ENCODE data around the gene ABL1. TPM values are rescaled to one million over a fixed set of nuclear protein-coding genes. Genes with fewer than 3 reads are reported as not detected.
"Not testable (repeated sequence)": the region's sequence is repeated elsewhere in the genome, so short reads cannot be mapped to it uniquely, and the experiment has no call there.

Gene ABL1
- total and polyA plus RNA-seq, 2 of the 13 experiments (the other 11 are each of a cell fraction or from before 2014, with no cell fraction given) = 10.8 to 20.4 TPM

DNA sequence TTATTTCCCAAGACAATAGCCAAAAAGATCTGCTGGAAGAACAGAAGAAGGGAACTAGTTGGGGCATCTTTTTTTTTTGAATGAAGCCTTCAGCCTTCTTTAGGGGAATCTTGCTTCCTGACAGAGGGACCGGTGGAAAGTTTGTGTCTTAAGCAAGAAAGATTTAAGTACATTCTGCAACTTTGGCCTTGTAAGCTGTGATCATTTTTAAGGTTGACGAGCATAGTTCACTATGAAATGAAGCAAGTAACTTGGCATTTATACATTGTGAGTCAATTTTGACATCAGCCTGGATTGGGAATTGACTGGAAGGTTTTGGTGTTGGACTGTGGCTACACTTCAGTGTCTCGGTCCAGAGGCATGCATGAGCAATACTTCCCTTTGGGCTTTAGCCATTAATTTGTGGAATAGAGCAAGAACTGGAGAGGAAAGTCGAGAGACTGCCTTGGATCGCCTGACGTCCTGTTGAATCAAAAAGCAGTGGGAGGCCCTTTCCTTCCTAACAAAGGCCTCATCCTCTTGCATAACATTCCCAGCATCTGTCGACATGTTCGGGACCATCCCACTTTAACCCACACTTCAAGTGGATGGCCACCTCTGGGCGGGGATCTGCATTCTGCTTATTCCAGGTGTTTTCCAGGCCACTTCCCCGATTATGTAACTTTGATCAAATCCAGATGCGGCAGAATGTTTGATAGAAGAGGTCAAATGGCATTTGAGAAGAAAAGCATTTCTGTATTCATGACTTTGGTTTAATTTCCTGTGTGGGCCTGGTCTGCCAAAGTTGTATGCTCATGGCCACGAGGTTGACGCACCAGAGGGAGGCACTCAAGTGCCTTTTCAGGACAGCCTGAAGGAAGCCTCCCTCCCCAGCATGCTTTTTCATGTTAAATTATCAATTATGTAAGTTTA is 12.5 kb downstream of the ABL1 start:
- in situ Hi-C loops (cut with HindIII; ENCODE audit: extremely low pct_ligation_motif_present, low pct_unique_long_range_greater_than_20kb) (no loop called here), intact Hi-C loops (cut with micrococcal nuclease; ENCODE audit: unreplicated experiment) (no loop called here)
- POLR2A ChIA-PET = no interaction called here
- CTCF ChIA-PET (ENCODE audit: low intra/inter-chr PET ratio, low total read pairs) = no interaction called here
- DNase-seq (ENCODE audit: low spot score) = peak; percentile 43
- H3K4me3 ChIP-seq (replicated peaks in 1 of 3; ENCODE audit: insufficient read depth in 1 of 3, low read depth in 2 of 3, low read length in 3 of 3) = no peak overlapping the region
- WGBS (ENCODE audit: low lambda C conversion rate) = 82% methylated on average over 13 of the region's 13 CpGs
- peaks cover 7% of the 10 kb centered on the region for H4K20me1 ChIP-seq (ENCODE audit: insufficient read depth, low read length)
- H3K36me3 ChIP-seq (replicated peaks in 1 of 2; ENCODE audit: control insufficient read depth in 1 of 2, insufficient read depth in 2 of 2, low read length in 2 of 2) = peaks cover 0 to 8% of the 10 kb centered on the region in 2 experiments; a peak in 2 of 5 replicates
- no peak overlapping the region for H2AFZ ChIP-seq (ENCODE audit: low read length)
- H3K27me3 ChIP-seq (ENCODE audit: control insufficient read depth in 1 of 2, insufficient read depth in 2 of 2, low read length in 2 of 2) = no peaks in the 10 kb centered on the region
- H3K9me3 ChIP-seq (ENCODE audit: low read length) = no peaks in the 10 kb centered on the region
- peak; percentile 59 for FAIRE-seq
- no peak overlapping the region for H3K4me2 ChIP-seq (ENCODE audit: low read depth, low read length)
- H3K27ac ChIP-seq (ENCODE audit: extremely low read length, insufficient read depth, low read length) = no peak overlapping the region
- H3K79me2 ChIP-seq (ENCODE audit: insufficient read depth, low read length) = peaks cover 70% of the 10 kb centered on the region
- no peak for ATAC-seq
- H3K4me1 ChIP-seq (ENCODE audit: insufficient read depth, low read length) = peaks cover 25% of the 10 kb centered on the region
- no peak overlapping the region for H3K9ac ChIP-seq (ENCODE audit: insufficient read depth, low read depth, low read length)
- no TSS peak for BruUV-seq (replicated peaks)
- TF ChIP-seq SOX13 (IDR thresholded peaks at IDR 0.05) = no peak
- TF ChIP-seq SOX13 (CRISPR knock-in tag; conservative IDR thresholded peaks at IDR 0.05 in 1 of 2, IDR thresholded peaks at IDR 0.05 in 1 of 2) = 0 out of 4 replicates have a peak, but pooled peaks of 1 of the 2 experiments have one; percentile 8
- no peak for TF ChIP-seq HNF1B (CRISPR knock-in tag; IDR thresholded peaks at IDR 0.05)
- TF ChIP-seq CEBPG (CRISPR knock-in tag; IDR thresholded peaks at IDR 0.05) = peak; percentile 73
- TF ChIP-seq, protein P1, sequence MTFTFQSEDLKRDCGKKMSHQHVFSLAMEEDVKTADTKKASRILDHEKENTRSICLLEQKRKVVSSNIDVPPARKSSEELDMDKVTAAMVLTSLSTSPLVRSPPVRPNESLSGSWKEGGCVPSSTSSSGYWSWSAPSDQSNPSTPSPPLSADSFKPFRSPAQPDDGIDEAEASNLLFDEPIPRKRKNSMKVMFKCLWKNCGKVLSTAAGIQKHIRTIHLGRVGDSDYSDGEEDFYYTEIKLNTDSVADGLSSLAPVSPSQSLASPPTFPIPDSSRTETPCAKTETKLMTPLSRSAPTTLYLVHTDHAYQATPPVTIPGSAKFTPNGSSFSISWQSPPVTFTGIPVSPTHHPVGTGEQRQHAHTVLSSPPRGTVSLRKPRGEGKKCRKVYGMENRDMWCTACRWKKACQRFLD (CRISPR knock-in tag; IDR thresholded peaks at IDR 0.05; ENCODE audit: borderline replicate concordance) = no peak
- peak; percentile 86; the same call in 1 of the 2 replicates for TF ChIP-seq CEBPB (IDR thresholded peaks at IDR 0.05; ENCODE audit: borderline replicate concordance, low read depth, low read length)
- TF ChIP-seq POGK (CRISPR knock-in tag; conservative IDR thresholded peaks at IDR 0.05) = no peak
- no peak for TF ChIP-seq RNF219 (CRISPR knock-in tag; IDR thresholded peaks at IDR 0.05)

DNA sequence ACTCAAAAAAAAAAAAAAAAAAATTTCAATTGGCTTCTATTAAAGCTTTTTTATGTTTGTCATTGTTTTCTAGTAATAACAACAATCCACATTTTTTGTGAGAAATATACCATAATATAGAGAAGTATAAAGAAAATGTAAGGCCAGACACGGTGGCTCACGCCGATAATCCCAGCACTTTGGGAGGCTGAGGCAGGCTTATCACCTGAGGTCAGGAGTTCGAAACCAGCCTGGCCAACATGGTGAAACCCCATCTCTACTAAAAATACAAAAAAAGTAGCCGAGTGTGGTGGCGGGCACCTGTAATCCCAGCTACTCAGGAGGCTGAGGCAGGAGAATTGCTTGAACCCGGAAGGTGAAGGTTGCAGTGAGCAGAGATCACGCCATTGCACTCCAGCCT is 13.5 kb downstream of the ABL1 start:
- H3K4me3 ChIP-seq (replicated peaks in 1 of 3; ENCODE audit: insufficient read depth in 1 of 3, low read depth in 2 of 3, low read length in 3 of 3); H3K4me2 ChIP-seq (ENCODE audit: low read depth, low read length); POLR2A ChIA-PET; H2AFZ ChIP-seq (ENCODE audit: low read length); H4K20me1 ChIP-seq (ENCODE audit: insufficient read depth, low read length); CTCF ChIA-PET (ENCODE audit: low intra/inter-chr PET ratio, low total read pairs); FAIRE-seq; DNase-seq (ENCODE audit: low spot score); H3K27me3 ChIP-seq (ENCODE audit: control insufficient read depth in 1 of 2, insufficient read depth in 2 of 2, low read length in 2 of 2); intact Hi-C loops (cut with micrococcal nuclease; ENCODE audit: unreplicated experiment); ATAC-seq; H3K9me3 ChIP-seq (ENCODE audit: low read length); H3K9ac ChIP-seq (ENCODE audit: insufficient read depth, low read depth, low read length); H3K27ac ChIP-seq (ENCODE audit: extremely low read length, insufficient read depth, low read length); BruUV-seq (replicated peaks); in situ Hi-C loops (cut with HindIII; ENCODE audit: extremely low pct_ligation_motif_present, low pct_unique_long_range_greater_than_20kb): not testable (repeated sequence)
- H3K36me3 ChIP-seq (replicated peaks in 1 of 2; ENCODE audit: control insufficient read depth in 1 of 2, insufficient read depth in 2 of 2, low read length in 2 of 2) = peaks cover 0 to 15% of the 10 kb centered on the region in 2 experiments; a peak in 2 of 5 replicates
- peaks cover 25% of the 10 kb centered on the region for H3K4me1 ChIP-seq (ENCODE audit: insufficient read depth, low read length)
- peaks cover 64% of the 10 kb centered on the region for H3K79me2 ChIP-seq (ENCODE audit: insufficient read depth, low read length)
- 94% methylated on average over 8 of the region's 8 CpGs for WGBS (ENCODE audit: low lambda C conversion rate)

All from HepG2 (cell line).